Fibroblast of skin of left biceps (primary cell): ENCODE measurements around the gene ZNF574.

Experiments used
- DNase-seq, 2 experiments: peaks; one replicate each; pipeline ENCODE4 v3.0.0-alpha.2; 2013; ENCODE audit warnings: low read depth in 2 of 2

The ZNF574 gene

GRCh38 chr19:42079886-42080763, 4.2 kb downstream of the ZNF574 start:
- no peak for DNase-seq

- no peak for DNase-seq
Observed at GRCh38 chr19:42080764-42081375, 4.9 kb downstream of the ZNF574 start.

GRCh38 chr19:42081584-42082203, 5.7 kb downstream of the ZNF574 start:
- no peak for DNase-seq

- no peak for DNase-seq
Observed at GRCh38 chr19:42083537-42083936, 7.6 kb downstream of the ZNF574 start.

GRCh38 chr19:42086188-42086736, 10.3 kb downstream of the ZNF574 start:
- DNase-seq: no peak

- no peak for DNase-seq
Observed at GRCh38 chr19:42086770-42087550, 11.0 kb downstream of the ZNF574 start.

GRCh38 chr19:42088471-42089190, 12.7 kb downstream of the ZNF574 start:
- DNase-seq: peak; percentile 42 to 44

GRCh38 chr19:42089191-42089750, 13.3 kb downstream of the ZNF574 start:
- DNase-seq: no peak

GRCh38 chr19:42089772-42090171, 13.8 kb downstream of the ZNF574 start:
- DNase-seq: no peak

- no peak for DNase-seq
Observed at GRCh38 chr19:42090672-42091071, 14.7 kb downstream of the ZNF574 start.

- no peak for DNase-seq
Observed at GRCh38 chr19:42091300-42091699, 15.3 kb downstream of the ZNF574 start.

GRCh38 chr19:42091742-42092141, 15.8 kb downstream of the ZNF574 start:
- no peak for DNase-seq

- DNase-seq: no peak
Observed at GRCh38 chr19:42092350-42092749, 16.4 kb downstream of the ZNF574 start.

- DNase-seq: no peak
Observed at GRCh38 chr19:42093505-42093904, 17.5 kb downstream of the ZNF574 start.

- DNase-seq: no peak
Observed at GRCh38 chr19:42093926-42094325, 18.0 kb downstream of the ZNF574 start.

- DNase-seq: no peak
Observed at GRCh38 chr19:42095142-42095813, 19.3 kb downstream of the ZNF574 start.

- DNase-seq: no peak
Observed at GRCh38 chr19:42095814-42096230, 19.9 kb downstream of the ZNF574 start.

- no peak for DNase-seq
Observed at GRCh38 chr19:42096255-42096837, 20.4 kb downstream of the ZNF574 start.

- no peak for DNase-seq
Observed at GRCh38 chr19:42097461-42097860, 21.5 kb downstream of the ZNF574 start.

GRCh38 chr19:42098781-42099180, 22.8 kb downstream of the ZNF574 start:
- no peak for DNase-seq
